Esophagus mucosa (tissue), 1 donor: Measurements from ENCODE around the gene CCNL1. TPM values are rescaled to one million over a fixed set of nuclear protein-coding genes. Genes with fewer than 3 reads are reported as not detected.
A peak's percentile ranks its signal among the peaks of the same experiment; 100 is the strongest.
"Not testable (repeated sequence)": the region's sequence is repeated elsewhere in the genome, so short reads cannot be mapped to it uniquely, and the experiment has no call there.

Source experiments
- ATAC-seq: fragments of 200-7000 bp; cut with Tn5 transposase; one replicate; pipeline ENCODE4 v1.9.1; 2020
- total RNA-seq: library from RNA; stranded (reverse); gene quantifications from one replicate; pipeline ENCODE4 v1.2.4, GENCODE V29; 2023
- donor health status: DM: yes; HTN: yes; CAD: no.

CCNL1 gene
- total RNA-seq, 1 donor from 2014 or later, result 59.5 TPM

DNA sequence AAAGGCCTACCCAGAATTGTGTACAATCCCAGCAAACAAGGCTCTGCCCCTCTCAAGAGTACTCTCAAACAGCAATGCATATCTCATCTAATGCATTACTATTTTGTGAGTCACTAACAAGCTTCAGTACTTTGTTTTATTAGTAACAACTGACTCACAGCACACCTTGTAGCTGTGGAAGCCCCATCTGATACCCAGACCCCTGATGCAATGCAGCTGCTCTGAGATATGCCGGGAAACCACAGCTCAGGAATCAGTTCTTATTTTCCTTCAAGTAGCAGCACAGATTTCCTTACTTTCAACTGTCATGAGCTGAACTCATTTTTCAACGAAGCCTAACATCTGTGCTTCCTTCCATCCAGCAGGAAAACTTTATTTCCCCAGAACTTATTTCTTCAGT is 37.8 kb downstream of the CCNL1 start:
- peak; percentile 52 for ATAC-seq

DNA sequence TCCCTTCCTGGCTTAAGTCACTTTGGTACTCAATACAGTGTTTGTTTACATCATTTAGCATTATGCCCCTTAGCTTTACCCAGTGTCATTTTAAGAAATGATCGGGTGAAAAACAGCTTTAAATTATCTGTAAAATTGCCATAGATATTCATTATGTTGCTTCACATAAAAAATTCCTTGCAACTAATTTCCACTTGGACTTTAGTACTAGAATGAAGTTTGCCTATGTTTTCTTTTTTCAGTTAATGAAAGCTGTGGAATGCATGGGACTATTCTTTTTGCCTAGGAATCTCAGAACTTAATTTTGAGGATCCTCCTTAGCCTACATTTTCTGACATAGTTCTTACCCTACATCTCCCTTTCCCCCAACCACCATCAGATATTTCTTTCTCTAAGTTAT is 38.4 kb downstream of the CCNL1 start:
- ATAC-seq, result no peak

DNA sequence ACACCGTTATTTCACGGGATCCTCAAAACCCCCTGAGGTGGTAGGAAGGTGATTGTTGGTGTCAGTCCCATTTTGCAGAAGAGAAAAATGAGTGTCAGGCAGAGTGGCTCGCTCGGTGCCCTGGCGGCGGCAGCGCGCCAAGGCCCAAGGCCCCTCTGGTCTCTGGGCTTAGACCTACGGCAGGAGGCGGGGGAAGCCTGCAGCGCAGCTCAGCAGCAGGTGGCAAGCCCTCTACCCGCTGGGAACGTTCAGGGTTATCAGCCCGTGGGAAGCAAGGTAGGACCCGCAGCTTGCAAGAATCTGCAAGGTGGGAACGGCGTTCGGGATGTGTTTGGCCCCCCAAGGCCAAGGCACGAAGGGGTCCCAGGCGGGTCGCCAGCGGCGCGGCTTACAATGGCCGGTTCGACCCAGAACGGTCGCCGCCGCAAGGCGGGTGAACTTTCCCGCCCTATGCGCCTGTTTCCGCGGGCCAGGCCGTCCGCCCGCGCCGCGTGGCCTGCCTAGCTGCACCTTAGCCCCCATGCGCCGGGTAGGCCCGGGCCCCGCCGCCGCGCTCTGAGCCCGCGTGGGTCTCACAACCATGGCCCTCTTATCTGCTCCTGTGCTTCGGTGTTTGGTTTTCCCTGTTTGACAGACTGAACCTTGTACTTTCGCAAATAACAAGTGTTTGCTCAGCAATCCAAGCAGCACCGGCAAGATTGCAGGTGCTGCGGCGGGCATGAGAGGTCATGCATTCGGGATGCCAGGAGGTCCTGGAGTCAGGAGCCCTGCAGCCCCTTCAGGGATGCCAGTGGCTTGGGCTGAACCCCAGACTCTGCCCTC is 39.7 kb downstream of the CCNL1 start:
- no peak for ATAC-seq

DNA sequence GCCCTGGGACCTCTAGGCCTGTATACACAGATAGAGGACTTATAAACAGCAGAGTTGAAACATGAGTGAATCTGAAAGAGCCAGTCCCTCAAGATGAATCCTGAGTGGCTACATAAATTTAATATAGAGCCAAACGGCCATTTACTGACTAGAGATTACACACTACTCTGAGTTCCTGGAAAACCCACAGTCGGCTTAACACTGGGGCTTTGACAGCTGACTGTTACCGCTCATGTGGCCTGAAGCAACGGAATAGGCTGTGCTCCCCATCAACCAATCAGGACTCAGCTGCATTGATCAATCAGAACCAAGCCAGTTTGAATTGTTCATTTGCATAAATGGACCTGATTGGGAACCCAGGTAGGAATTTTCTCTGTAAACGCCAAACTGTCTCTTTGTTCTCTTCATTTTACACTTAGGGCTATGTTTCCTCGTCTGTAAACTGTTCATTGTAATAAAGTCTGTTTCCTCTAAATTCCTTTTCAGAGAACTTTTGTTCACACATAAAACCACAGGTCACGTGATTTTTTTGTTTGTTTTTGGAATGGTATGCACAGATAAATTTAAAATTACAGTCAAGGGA is 40.5 kb downstream of the CCNL1 start:
- no peak for ATAC-seq

DNA sequence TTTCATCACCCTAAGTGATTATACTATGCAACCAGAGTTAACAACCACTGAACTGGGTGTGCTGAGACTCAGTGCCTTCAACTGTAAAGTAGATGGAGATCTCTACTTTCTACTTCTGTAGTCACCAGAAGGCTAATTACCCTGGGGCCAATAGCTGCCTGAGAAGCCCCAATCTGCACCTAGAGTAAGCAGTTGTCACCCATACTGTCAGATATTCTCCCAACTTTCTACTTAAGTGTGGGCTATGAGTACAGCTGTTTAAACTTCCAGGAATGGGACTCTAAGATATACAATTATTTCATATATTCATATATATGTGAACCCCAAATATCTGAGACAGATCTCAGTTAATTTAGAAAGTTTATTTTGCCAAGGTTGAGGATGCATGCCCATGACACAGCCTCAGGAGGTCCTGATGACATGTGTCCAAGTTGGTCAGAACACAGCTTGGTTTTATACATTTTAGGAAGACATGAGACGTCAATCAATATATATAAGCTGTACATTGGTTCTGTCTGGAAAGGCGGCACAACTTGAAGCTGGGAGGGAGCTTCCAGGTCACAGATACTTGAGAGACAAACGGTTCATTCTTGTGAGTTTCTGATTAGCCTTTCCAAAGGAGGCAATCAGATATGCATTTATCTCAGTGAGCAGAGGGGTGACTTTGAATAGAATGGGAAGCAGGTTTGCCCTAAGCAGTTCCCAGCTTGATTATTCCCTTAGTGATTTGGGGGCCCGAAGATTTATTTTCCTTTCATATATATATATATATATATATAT is 41.9 kb downstream of the CCNL1 start:
- no peak for ATAC-seq

- ATAC-seq, result no peak
These were observed 42.7 kb downstream of the CCNL1 start for GRCh38 chr3:157117206-157117605.

GRCh38 chr3:157116017-157116416 is 43.9 kb downstream of the CCNL1 start:
- no peak for ATAC-seq

DNA sequence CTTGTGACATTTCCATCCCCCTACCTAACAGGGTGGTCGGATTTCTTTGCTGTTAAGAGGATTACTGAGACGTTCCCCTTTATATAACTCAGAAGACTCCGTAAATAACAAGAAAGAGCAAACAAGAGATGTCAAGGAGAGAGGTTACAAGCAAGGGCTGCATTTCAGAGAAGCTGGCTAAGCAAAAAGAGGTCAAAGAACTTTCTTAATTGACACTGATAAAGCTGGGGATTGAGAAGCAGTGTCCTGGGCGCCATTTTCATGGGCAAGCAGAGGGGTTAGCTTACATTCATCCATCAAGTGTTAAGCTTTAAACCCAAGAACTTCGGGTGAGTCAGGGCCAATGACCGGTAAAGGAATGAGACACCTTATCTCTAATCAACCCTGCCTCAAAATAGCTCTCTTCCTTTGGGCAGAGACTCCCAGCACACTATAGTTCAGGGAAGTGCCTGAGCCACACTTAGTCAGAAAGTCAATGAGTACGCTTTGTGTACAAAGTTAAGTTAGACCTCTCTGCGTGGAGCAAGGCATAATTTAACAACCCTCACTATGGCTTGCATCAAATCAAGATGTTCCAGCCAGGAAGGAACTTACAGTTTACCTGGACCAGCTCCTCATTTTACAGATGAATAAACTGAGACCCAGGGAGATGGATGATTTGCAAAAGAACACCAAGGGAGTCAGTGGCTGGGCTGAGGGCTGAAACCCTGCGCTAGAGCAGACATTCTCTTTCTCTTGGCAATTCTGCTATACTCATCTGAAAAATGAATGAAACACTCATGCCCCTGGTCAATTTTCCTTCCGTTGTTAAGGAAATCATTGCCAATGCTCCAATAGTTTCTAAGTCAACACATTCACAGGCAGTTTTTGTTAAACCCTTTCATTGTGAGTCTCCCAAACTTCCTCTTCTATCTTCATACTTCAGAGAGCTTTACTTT is 44.6 kb downstream of the CCNL1 start:
- no peak for ATAC-seq

- ATAC-seq, result no peak
These were observed 46.0 kb downstream of the CCNL1 start for GRCh38 chr3:157113832-157114505.

GRCh38 chr3:157112536-157112935 is 47.4 kb downstream of the CCNL1 start:
- no peak for ATAC-seq

GRCh38 chr3:157111518-157111917 is 48.4 kb downstream of the CCNL1 start:
- no peak for ATAC-seq

- ATAC-seq, result no peak
These were observed 49.1 kb downstream of the CCNL1 start for GRCh38 chr3:157110761-157111278.

GRCh38 chr3:157109267-157110141 is 50.4 kb downstream of the CCNL1 start:
- ATAC-seq, result no peak

DNA sequence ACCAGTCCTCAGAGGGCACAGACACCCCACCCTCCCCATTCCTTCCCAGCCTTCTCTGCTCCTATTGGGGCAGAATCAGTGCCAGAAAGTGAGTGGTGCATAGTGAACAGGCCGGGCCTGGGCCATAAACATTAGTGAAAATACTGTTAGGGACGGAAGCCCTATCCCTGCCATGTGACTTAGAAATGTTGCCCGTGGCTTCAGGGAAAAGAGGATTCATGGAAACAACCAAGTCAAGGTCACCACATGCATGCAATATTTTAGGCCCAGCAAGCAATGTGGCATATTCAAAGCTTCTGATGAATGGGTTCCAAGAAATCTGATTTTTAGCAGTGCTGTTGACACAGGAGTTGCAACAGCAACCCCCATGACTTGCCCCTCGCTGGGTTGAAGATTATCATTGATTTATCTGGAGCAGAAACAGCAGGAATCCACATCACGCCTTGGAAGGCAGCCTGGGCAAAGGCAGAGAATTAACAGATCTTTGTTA is 52.3 kb downstream of the CCNL1 start:
- ATAC-seq, result no peak

DNA sequence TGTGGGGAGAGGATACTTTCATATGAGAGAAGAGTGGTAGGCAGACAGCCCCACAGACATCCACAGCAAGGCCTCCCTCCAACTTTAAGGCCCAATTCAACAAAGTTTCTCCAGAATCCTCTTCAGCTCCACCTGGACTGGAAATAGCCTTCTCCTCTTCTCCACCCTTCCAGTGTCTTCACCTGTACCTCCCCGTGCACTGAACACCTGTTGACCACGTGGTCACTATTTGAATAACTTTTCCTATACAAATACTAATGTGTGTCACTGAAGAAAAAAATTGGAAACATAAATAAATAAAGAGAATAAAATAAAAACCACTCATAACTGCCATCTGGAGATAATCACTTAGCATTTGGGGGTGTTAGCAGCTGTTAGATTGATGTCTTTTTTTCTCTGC is 52.9 kb downstream of the CCNL1 start:
- ATAC-seq, result no peak

- ATAC-seq, result no peak
These were observed 54.9 kb downstream of the CCNL1 start for GRCh38 chr3:157104928-157105652.

GRCh38 chr3:157104521-157104920 is 55.4 kb downstream of the CCNL1 start:
- ATAC-seq, result peak; percentile 42

DNA sequence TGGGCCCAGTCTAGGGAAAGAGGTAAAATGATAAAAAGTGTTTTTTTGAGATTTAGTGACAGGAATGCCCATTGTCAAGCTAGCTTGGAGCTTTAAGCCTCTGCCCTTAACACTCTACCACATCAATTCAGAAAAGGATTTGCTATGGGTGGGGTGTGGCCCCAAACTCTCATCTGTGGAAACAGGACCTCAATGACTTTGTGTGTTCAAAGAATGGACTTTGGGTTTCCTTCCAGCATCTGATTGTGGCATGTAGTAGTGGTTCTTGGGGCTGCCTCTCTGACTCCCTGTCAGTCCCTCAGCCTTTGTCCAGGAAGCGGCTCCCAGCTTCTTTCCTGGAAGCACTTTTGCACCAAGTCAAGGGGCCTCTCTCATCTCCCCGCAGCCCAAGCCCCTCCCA is 56.1 kb downstream of the CCNL1 start:
- ATAC-seq, result no peak

- no peak for ATAC-seq
These were observed 56.7 kb downstream of the CCNL1 start for GRCh38 chr3:157103280-157103679.

- ATAC-seq, result not testable (repeated sequence)
These were observed 57.4 kb downstream of the CCNL1 start for GRCh38 chr3:157102595-157102994.
